MM.1S (cell line): ENCODE data around the gene SFMBT2.

Source experiments
- CTCF ChIP-seq: fragments of 300-600 bp; sonication (generic); IDR thresholded peaks from 2 replicates; pipeline ENCODE4 v1.5.1; 2016; ENCODE audit warnings: antibody characterized with exemption, low read length, mixed read lengths
- EZH2 ChIP-seq: fragments of 300-600 bp; sonication (generic); optimal IDR thresholded peaks from 2 replicates; pipeline ENCODE3; 2017; ENCODE audit warnings: low read depth, mild to moderate bottlenecking, antibody characterized with exemption, low read length, mixed read lengths
- EZH2phosphoT487 ChIP-seq: fragments of 300-600 bp; sonication (generic); IDR thresholded peaks from 2 replicates; pipeline ENCODE4 v1.6.1; 2018; ENCODE audit warnings: antibody characterized with exemption, low read length

GRCh38 chr10:7365027-7365745 lies 45.6 kb downstream of the SFMBT2 start:
- TF ChIP-seq CTCF = no peak
- no peak for TF ChIP-seq EZH2
- TF ChIP-seq EZH2phosphoT487 = no peak
